ENCODE measurements around the gene HIPK2. TPM values are rescaled to one million over a fixed set of nuclear protein-coding genes. Genes with fewer than 3 reads are reported as not detected.
A peak's percentile ranks its signal among the peaks of the same experiment; 100 is the strongest.

HIPK2 gene
- total and polyA plus RNA-seq, 2 of the 4 experiments (the other 2 are of a cell fraction), result 22.0 to 27.1 TPM

GRCh38 chr7:139735912-139736595 lies 41.7 kb downstream of the HIPK2 start:
- H2BK120ac ChIP-seq (ENCODE audit: low read depth, low read length), result no peak overlapping the region
- DNase-seq (no peak), ATAC-seq (ENCODE audit: low read depth) (no peak)
- H3K9ac ChIP-seq (ENCODE audit: low read depth, low read length), result no peak overlapping the region
- TF ChIP-seq USF2 (IDR thresholded peaks at IDR 0.05; ENCODE audit: low read depth, low read length), result no peak
- TF ChIP-seq RAD21 (IDR thresholded peaks at IDR 0.05; ENCODE audit: low read length), result no peak
- TF ChIP-seq CTCF (conservative IDR thresholded peaks at IDR 0.05; ENCODE audit: low read depth, low read length), result no peak
- TF ChIP-seq RFX5 (IDR thresholded peaks at IDR 0.05; ENCODE audit: low read depth, low read length), result no peak
- no peak for TF ChIP-seq CEBPB (IDR thresholded peaks at IDR 0.05; ENCODE audit: low read depth, low read length)
- TF ChIP-seq BHLHE40 (IDR thresholded peaks at IDR 0.05; ENCODE audit: low read depth, low read length), result no peak
- no peak for TF ChIP-seq ELK1 (IDR thresholded peaks at IDR 0.05; ENCODE audit: borderline replicate concordance, low read depth, low read length)
- no peak for TF ChIP-seq NFE2L2 (IDR thresholded peaks at IDR 0.05; ENCODE audit: low read depth, low read length)
- no peak for TF ChIP-seq MXI1 (IDR thresholded peaks at IDR 0.05; ENCODE audit: borderline replicate concordance, low read depth, low read length)
- no peak overlapping the region for H3K27ac ChIP-seq (ENCODE audit: insufficient read depth, low read length)
- H3K4me1 ChIP-seq (ENCODE audit: control insufficient read depth, insufficient read depth, low read length), result peaks cover 51% of the 10 kb centered on the region
- no peak overlapping the region for H2AK9ac ChIP-seq (replicated peaks; ENCODE audit: low read depth, low read length, poor library complexity)
- H3K9me3 ChIP-seq (ENCODE audit: control insufficient read depth, insufficient read depth, low read length), result no peaks in the 10 kb centered on the region
- no TSS peak for BruUV-seq (replicated peaks)
- H3K18ac ChIP-seq (ENCODE audit: low read depth, low read length), result no peak overlapping the region
- no peak overlapping the region for H4K5ac ChIP-seq (ENCODE audit: low read depth, low read length)
- H4K8ac ChIP-seq (ENCODE audit: low read depth in 2 of 2, low read length in 2 of 2), result no peak overlapping the region
- H2BK15ac ChIP-seq (ENCODE audit: low read depth, low read length), result no peak overlapping the region
- peak overlapping the region; percentile 41; the same call in 1 of the 2 replicates for H3K23ac ChIP-seq (ENCODE audit: low read depth, low read length)
- in situ Hi-C loops (cut with MboI; ENCODE audit: low sequenced_read_pairs) (no loop called here), dilution Hi-C loops (cut with HindIII; ENCODE audit: low sequenced_read_pairs, unreplicated experiment) (no loop called here), intact Hi-C loops (cut with micrococcal nuclease) (no loop called here)
- H3K27me3 ChIP-seq (ENCODE audit: control insufficient read depth, insufficient read depth, low read length), result no peaks in the 10 kb centered on the region
- CTCF ChIA-PET, result no interaction called here
- H3K4ac ChIP-seq (ENCODE audit: low read depth, low read length), result no peak overlapping the region
- peak overlapping the region; percentile 10; the same call in 1 of the 2 replicates for H2AK5ac ChIP-seq (ENCODE audit: low read depth, low read length)
- peaks cover 26% of the 10 kb centered on the region for H3K36me3 ChIP-seq (ENCODE audit: control insufficient read depth, insufficient read depth, low read length)
- H3K79me1 ChIP-seq (ENCODE audit: low read depth in 1 of 2, low read length in 2 of 2), result peaks cover 24 to 90% of the 10 kb centered on the region in 2 experiments
- no peak overlapping the region for H2BK5ac ChIP-seq (ENCODE audit: low read depth, low read length, poor library complexity, severe bottlenecking)
- H3K4me2 ChIP-seq (ENCODE audit: low read depth, low read length), result no peak overlapping the region
- no peak overlapping the region for H2BK20ac ChIP-seq (ENCODE audit: low read depth, low read length)
- no peak overlapping the region for H4K91ac ChIP-seq (ENCODE audit: insufficient read depth, low read depth, low read length)
- WGBS, 2 experiments (ENCODE audit: extremely low coverage in 2 of 2, insufficient read length in 1 of 2), result 93% methylated on average over 7 of the region's 9 CpGs; no CpG with 5 or more reads in 1 of the 2 experiments
- no peak overlapping the region for H2AFZ ChIP-seq (replicated peaks; ENCODE audit: low read length, poor library complexity)
- POLR2A ChIA-PET (ENCODE audit: unreplicated experiment), result no interaction called here
- no peak overlapping the region for H3K4me3 ChIP-seq (ENCODE audit: insufficient read depth, low read depth, low read length)
- no peak overlapping the region for H3K56ac ChIP-seq (ENCODE audit: extremely low read depth, insufficient read depth, low read length)
- H4K20me1 ChIP-seq (ENCODE audit: insufficient read depth, low read length), result peaks cover 96% of the 10 kb centered on the region
- peaks cover 61% of the 10 kb centered on the region for H3K9me1 ChIP-seq (ENCODE audit: insufficient read depth, low read length)
- H3K14ac ChIP-seq (replicated peaks; ENCODE audit: low read depth, low read length), result peak overlapping the region; percentile 59; the same call in 1 of the 2 replicates

All from IMR-90 (cell line).